ENCODE data around the gene CD247.
A peak's percentile ranks its signal among the peaks of the same experiment; 100 is the strongest.

Gene CD247

DNA sequence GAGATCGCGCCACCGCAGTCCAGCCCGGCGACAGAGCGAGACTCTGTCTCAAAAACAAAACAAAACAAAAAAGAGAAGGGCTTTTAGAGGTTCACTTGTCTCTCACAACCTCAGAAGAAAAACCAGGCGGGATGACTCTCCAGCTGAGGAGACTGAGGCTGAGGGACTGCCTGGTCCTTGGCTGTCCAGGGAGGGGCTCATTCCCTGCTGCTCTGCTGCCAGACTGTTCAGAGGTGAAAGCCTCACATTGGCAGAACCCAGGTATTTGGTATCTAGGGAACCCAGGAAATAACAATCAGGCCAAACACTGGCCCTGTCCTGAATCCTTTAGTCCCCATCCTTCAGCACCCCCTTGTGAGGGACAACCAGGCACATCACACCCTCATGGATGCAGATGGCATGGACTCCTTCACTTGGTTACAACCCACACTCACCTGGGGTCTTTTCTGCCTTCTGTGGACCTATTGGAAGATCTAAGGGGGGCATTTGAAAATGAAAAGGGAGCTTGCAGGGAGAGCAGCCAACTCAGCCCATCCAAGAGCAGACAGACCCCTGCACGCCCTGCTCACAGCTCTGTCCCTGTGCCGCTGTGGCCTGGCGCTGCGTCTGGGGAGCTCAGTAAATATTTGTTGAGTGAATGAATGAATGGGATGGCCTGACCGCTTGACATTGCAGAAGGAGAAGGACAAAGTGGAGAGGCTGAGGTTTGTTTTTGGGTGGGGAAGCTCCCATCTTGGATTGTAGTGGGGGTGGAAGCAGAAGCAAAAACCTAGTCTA, 33.4 kb downstream of the CD247 start:
- no peak for DNase-seq

DNA sequence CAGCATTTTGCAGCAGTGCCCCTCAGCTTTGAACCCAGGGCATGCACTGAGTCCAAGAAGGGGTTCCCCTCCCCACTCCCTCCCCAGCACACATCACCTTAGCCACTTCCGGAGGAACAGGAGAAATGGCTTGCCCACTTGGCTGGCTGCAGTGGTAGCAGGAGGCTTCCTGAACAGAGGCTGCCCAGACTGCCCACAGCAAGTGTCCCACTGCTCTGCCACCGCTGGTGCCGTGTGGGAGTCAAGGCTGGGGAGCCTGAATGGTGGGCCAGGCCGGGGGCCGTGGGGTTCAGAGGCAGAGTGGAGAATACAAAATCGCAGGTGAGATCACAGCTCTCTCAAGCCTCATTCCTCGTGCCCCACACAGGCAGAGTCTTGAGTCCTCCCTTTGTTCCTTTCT, 34.5 kb downstream of the CD247 start:
- DNase-seq = no peak

DNA sequence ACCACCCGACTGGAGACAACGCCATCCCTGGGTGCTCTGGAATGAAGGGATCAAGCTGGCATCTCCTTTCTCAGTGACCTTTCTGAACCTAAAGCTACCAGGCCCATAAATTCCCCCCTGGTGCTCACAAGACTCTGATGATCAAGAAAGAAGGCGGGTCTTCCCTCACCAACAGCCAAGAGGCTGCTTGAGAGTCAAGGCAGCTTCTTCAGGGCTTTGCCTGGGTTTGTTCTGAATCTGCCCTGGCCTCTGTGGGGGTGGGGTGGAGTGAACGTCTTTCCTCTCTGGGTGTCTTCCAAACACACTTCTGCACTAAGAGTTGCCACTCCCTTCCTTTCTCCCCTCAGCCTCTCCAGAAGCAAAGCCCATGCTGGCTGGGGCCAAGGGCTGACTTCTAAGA, 36.1 kb downstream of the CD247 start:
- DNase-seq = no peak

DNA sequence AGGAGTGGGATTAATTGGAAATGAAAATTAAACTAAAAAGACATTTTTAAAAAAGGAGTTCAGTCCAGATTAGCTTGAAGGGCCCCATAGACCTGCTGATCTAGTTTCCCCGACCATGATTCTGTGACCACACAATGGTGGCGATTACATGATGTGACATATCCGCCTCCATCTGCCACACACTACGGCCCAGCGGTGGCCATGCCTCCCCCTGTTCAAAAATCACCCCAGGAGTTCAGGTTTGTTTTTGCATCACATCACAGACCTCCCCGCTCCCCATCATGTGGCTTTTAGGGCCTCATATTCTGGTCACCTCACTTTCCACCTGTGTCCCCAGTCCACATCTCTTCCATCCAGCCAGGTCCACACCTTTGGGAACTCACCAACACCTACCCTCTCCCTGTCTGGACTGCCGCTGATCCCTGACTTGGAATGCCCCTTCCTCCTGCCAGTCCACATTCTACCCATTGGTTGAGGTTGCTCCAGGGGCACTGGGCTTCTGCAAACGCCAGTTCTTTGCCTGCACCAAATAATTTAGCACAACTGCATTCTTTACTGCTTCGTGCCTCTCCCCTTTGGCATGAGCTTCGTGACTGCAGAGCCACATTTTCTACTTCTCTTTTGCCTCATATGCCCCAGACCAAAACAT, 38.9 kb downstream of the CD247 start:
- DNase-seq = no peak

DNA sequence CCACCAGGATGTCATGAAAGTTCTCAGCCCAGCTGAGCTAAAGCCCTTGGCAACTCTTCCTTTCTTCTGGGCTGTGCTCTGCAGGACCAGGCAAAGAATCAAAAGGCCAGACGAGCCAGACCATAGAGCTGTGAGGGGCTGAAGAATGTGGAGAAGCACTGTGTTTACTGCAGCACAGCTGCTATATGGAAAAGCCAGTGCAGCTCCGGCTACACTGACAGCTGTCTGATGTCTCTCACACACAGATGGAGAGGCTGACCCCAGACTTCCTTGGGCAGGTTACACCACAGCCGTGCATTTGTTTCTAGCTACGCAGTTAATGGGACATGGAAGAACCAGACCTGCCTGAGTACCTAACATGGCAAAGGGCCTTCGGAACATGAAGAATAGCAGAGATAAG, 40.3 kb downstream of the CD247 start:
- DNase-seq = peak; percentile 62

DNA sequence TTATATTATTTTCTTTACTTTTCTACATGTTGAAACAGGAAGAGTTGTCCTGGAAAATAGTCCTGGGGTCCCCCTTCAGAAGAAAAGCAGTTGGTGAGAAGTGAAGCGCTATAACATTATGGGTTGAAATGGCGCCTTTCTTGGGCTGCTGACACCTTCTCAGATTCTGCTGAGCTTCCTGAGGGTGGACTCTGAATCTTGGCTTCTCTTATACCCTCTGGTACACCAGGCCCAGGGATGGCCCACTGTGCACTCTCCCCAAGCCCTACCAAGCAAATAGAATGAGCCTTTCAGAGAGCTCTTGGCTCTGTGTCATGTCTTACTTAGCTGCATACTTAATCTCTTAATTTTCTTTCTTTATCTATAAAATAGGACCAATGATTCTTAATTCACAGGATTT, 42.3 kb downstream of the CD247 start:
- DNase-seq = no peak

DNA sequence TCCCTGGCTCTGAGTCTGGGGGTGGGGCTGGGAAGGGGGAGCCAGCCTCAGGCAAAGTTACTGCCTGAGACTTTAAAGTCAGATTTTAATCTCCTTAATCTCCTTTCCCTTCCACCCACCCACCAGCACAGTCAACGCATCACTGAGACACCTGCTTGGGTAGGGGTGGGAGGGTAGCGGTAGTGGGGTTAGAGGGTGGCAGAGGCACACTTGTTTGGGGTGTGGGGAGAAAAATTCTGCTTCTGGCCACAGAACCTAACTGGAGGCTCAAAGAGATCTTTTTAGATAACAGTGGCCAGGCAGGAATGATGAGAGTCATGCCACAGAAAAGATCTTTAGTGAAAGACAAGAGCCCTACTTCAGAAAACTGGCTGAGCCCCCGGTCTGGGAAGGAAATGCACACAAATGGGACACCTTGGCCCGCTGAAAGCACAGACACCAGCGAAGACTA, 44.1 kb downstream of the CD247 start:
- DNase-seq = no peak

DNA sequence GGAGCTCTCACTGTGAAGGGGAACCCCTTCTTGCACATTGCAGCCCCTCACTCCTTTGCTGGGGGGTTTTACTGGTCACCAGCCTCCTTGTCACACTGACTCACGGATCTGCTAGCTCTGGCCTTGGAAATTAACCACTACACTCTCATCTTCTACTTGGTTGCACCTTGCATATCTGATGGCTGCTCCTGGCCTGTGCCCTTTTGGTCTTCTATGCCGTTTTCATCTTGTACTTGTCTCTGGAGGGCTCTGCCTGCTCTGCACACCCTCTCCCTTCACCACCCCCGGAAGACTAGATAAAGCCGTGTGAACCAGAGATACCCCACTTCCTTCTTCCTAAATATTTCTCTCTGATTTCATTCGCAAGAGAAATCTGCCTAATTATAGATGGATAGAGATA, 44.6 kb downstream of the CD247 start:
- DNase-seq = no peak

DNA sequence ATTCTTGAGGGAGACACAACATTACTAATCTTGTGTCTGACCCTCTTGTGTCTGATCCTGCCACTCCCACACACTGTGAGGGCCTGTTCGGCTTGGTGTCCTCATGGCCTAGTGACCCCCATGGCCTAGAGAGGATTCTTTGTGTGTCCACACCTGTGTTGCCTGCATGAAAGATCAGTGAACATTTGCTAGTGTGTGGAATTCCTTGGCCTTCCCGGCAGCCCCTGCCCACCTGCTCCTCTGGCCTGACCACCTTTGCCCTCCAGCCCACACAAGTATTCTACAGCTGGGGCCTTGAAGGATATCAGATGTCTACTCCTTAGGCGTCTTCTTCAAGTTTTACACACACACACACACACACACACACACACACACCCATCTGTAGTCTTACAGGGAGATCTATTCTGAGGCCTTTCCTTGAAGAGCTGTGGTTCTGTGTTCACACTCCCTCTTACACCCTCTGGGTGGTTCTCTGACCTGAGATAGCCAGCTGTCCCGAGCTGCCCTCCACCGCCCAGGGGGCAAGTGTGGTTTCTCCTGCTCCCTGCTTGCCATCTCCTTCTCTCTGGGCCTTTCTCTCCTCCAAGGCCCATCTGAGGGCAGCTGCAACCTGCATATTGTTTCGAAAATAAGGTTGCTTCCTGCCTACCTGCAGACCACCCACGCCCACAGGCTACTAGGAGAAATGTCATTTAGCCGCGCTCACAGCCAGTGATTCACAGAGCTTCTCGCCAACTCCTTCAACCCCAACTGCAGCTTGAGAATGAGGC, 45.4 kb downstream of the CD247 start:
- no peak for DNase-seq

DNA sequence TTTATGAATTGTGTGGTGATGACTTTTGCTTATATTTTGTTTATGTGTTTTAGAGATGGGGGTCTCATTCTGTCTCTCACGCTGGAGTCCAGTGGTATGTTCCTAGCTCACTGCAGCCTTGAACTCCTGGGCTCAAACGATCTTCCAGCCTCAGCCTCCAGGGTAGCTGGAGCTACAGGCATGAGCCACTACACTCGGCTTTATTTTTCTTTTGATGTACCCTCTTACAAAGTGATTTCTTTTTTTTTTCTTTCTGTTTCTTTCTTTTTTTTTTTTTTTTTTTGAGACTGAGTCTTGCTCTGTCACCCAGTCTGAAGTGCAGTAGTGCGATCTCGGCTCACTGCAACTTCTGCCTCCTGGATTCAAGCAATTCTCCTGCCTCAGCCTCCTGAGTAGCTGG, 46.8 kb downstream of the CD247 start:
- DNase-seq = no peak

DNA sequence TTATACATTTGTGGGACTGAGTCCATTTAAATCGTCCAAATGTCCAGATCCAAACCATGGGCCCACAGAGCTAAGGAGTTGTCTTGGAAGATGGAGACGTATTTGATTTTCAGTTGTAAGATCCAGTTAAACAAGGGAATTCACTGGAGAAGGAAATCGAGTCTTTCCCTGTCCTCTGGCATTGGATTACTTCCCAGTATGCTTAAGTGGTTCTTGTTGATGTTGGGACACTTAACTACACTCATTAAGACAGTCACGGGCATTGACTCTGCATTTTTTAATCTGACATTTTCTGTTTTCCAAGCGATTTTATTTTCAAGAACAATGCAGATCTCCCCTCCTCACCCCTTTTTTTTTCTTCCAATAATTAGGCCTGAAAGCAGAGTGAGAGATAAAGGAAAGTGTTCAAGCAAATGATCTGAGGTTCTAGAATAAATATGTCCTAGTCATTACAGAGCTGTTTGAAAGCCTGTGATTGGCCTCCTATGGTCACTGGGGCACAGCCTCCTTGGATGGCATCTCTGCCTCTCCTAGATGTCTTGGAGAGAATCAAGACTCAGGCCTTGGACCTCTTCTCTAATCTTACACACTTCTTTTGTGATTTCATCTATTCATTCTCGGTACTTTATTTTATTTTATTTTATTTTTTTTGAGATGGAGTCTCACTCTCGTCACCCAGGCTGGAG, 48.9 kb downstream of the CD247 start:
- DNase-seq = no peak

DNA sequence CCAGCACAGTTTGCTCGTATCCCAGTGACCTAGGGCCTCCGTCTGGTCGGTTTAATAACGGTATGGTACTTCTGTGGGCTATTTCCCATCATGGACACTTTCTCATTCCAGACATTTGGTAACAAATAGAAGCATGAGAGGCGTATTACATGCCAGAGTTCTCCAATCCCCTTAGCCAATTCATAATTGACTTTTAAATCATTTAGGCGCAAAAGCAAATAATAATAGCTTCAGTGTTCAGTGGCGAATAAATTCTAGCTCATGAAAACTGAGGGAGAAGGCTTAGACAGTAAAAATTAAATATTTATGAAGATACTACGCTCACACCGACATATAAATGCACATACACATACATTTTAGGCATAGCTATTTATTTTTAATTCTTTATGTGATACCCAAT, 50.6 kb downstream of the CD247 start:
- no peak for DNase-seq

DNA sequence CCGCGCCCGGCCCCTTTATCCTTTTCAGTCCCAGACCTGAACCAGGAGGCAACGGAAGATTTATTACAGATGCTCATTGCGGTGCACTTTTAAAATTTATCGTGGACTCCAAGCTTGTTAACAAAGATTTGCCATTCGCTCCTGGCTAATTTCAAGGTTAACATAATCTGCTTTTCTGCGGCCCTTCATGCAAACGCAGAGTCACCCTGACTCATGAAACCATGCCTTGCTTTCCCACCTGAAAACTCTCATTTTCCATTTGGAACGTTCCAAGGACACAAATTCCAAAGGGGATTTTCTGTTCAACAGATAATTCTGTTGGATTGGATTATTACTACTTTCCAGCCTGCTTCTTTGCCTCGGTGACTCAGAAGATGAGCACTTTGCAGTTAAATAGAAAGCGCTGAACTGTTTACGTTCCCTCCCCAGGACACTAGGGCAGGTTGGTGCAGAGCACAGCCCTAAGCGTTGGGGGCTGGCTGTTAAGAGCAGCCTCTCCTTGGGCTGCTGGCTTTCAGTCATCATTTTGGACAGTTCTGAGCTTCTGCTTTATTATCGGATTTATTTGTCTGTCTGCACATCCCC, 51.1 kb downstream of the CD247 start:
- no peak for DNase-seq

DNA sequence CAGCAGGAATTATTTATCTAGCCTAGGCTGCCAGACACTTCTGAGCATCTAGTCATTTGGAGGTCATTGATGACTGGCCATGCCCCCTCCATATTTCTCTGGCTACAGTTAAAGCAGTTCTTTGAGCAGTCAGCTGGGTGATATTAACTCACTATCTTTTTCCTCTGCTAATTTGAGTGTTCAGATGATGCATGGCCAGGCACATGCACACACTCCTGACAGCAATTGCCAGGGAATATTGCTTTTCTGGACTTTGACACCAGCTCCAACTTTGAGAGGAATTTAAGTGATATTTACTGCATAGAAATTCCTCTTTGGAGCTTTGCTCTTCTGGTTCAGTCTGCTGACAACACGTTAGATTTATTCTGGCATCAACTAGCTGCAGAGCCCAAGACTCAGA, 52.6 kb downstream of the CD247 start:
- no peak for DNase-seq

DNA sequence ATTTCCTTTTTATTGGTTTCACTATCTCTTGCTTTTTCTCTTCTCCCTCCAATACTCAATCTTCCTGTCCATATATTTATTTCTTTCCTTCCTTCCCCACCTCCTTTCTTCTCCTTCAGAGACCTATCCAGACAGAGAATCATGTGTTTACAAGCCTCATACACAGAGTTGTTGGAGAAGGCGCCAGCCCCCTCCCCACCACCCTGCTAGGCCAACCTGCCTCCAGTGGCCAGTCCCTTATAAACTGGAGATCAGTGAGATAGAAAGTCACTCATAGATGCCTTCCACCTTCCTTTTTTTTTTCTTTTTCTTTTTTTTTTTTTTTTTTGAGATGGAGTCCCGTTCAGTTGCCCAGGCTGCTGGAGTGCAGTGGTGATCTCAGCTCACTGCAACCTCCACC, 53.3 kb downstream of the CD247 start:
- DNase-seq = no peak

DNA sequence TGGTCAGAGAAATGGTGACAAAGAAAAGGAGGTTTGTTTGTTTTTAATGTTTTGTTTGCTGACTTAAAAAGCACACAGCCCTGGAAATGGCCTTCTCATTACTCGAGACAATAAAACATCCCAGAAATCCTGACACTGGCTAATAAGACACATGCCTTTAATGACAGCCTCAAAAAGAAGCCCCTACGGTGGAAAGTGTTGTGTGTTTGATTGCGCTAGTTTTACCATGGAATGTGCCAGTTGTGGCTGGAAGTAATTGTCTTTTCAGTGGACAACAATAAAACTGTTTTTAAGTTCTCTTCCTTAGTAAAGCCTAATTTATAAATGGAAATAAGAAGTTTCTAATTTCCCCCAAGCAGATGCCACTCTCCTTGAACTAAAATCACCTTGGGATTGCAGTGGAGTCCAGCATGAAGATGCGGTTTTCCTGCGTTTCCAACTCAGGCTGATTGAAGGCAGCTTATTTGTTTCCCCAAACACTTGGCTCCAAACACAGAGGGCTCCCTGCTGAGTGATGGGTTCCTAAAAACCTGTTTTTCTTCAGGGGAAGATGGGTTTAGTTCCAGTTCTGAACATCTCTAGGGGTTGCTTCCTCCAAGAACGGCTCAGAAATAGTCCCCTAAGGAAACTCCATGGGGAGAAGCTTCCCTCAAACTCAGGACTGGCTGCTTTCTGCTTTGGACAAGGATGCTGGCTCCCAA, 54.3 kb downstream of the CD247 start:
- DNase-seq = no peak

DNA sequence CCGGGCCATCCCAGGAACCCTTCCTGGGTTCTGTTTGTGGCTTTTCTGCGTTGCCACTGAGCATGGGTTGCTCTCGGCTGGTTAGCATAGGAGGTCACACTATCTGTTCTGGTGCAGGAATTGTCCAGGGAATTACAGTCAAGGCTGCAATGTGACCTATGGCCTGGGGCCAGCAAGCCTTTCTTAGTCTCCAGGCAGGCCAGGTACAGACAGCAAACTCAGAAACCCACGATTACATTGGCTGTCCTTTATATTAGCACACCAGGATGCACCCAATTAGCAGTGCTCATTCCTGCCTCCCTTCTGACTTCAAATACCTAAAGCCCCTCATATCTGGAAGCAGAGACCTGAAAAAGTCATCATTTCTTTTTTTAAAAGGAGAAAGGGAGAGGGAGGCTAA, 55.2 kb downstream of the CD247 start:
- DNase-seq = no peak

DNA sequence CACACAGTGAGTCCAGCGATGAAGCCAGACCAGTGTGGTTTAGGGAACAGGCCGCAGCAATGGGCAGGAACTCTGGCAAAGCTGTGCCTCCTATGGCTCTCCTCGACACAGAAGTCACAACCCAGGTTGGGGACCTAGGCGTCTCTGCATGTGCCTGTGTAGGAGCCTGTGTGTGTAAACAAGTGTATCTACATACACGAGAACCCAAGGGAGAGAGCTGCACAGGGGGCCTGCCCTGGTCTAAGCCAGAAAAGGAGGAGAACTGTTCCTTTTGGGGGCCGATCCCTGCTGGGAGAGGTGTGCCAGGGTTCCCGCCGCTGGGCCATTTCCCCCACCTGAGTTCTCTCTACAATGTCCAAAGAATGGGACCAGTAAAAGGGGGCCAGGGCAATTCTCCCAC, 56.0 kb downstream of the CD247 start:
- no peak for DNase-seq

DNA sequence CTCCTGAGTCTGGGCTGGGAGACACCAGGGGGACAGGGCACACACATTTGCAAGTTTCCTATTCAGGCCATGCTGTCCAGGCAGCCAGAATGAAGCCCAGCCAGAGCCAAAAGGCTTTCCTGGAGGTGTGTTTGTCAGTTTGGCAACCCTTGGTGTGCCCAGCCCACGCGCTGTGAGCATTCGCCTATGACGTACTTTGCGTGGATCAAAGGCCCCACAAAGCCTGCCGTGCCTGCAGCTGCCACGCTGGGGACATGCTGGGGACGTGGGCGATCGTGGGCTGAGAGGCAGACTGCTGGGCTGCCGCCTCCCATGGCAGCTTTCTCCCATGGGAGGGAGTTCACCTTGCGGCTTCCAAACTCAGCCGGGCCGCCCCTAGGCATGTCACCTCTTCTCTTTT, 57.5 kb downstream of the CD247 start:
- DNase-seq = no peak

DNA sequence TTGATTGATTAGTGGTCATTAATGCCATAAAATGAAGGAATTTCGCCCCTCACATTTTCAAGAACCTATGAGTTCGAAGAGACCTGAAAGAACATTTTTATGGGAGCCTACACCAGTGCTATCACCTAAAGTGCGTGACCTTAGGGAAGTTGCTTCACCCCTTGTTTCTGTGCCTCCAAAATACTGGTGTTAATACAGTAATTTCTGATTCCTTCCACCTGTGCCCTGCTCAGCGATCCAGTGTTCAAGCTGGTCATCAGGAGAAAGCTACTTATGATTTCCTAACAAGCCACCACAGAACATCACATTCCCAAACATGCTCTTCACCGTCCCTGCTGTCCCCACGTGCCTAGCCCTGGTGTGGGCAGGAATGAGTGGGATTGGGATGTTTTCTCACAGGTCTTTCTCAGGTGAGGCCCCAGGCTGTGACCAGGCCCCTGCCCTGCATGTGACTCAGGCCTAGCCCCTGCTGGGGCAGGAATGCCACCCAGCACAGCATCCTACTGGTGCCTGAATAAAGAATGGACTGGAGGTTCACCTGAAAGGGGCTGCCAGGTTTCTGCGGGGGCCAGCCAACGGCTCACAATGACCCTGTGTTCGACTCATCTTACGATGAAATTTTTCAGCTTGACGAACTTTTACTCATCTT, 60.3 kb downstream of the CD247 start:
- no peak for DNase-seq

DNA sequence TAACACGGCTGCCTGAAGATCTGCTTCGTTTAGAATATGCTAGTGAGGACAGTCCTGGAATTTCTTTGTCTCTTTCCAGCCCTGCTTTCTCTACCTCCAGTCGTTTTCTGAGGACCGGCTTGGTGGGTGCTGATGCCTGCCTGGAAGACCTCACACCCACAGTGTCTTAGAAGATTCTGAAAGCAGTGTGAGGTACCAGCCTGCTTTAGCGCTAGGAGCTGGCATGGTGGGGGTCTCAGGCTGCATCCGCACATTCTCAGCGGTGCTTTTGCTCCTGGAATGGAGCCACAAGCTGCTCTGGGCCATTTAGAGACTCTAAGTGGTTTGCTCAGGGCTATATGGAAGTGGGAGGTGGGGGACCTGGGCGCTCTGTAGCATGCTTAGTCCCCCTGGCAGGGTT, 61.4 kb downstream of the CD247 start:
- DNase-seq = no peak

DNA sequence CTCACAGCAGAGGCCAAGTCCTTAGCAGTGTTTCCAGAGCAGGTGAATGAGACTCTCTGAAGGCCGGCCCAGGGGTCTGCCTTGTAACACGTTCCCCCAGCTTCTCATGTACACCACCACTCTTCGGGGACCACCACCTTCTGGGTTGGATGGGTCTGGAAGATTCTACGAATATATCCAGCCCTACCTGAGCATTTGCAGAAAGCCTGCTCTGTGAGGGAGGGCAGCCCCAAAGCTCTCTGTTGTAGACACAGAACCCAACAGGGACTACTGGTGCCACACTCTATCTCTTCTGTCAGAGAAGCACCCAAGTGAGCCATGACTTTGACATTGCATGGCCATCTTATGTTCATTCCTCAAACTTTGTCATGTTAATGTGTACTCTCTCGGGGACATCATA, 61.8 kb downstream of the CD247 start:
- no peak for DNase-seq

Measured in NCI-H1694 (cell line).